ENCODE measurements around the gene APLF.
"Not testable (repeated sequence)": the region's sequence is repeated elsewhere in the genome, so short reads cannot be mapped to it uniquely, and the experiment has no call there.

GRCh38 chr2:68488605-68489004, 21.2 kb downstream of the APLF start:
- TF ChIP-seq L3MBTL2 (conservative IDR thresholded peaks at IDR 0.05); PKNOX1 (IDR thresholded peaks at IDR 0.05); FOXK2 (IDR thresholded peaks at IDR 0.05); BHLHE40 (IDR thresholded peaks at IDR 0.05; ENCODE audit: borderline replicate concordance); ELF4 (IDR thresholded peaks at IDR 0.05); FOXA1 (IDR thresholded peaks at IDR 0.05); SUZ12 (IDR thresholded peaks at IDR 0.05); HDGF (IDR thresholded peaks at IDR 0.05; ENCODE audit: borderline replicate concordance); ZNF384 (IDR thresholded peaks at IDR 0.05): not testable (repeated sequence)
